Hepatocyte (in vitro differentiated cells): ENCODE measurements around the gene TRNT1. TPM values are rescaled to one million over a fixed set of nuclear protein-coding genes. Genes with fewer than 3 reads are reported as not detected.
A peak's percentile ranks its signal among the peaks of the same experiment; 100 is the strongest.

Experiments used
- DNase-seq: peaks from one replicate; pipeline ENCODE4 v3.0.0-alpha.2; 2016; ENCODE audit warnings: low spot score
- H2AFZ ChIP-seq: fragments of 200-600 bp; sonication (generic); 2 replicates; pipeline ENCODE4 v1.6.0; 2016; ENCODE audit warnings: antibody characterized with exemption, mild to moderate bottlenecking
- H3K27ac ChIP-seq: fragments of 200-600 bp; sonication (generic); 2 replicates; pipeline ENCODE4 v1.5.1; 2016; ENCODE audit warnings: mild to moderate bottlenecking
- H3K27me3 ChIP-seq: fragments of 200-600 bp; sonication (generic); 2 replicates; pipeline ENCODE4 v1.6.1; 2016
- H3K36me3 ChIP-seq: fragments of 200-600 bp; sonication (generic); replicated peaks from 2 replicates; pipeline ENCODE4 v1.5.1; 2016; ENCODE audit warnings: low read depth; ENCODE audit not compliant: insufficient read depth
- H3K4me1 ChIP-seq: fragments of 200-600 bp; sonication (generic); 2 replicates; pipeline ENCODE4 v1.5.1; 2016; ENCODE audit warnings: mild to moderate bottlenecking, moderate library complexity; ENCODE audit not compliant: insufficient read depth
- H3K4me2 ChIP-seq: fragments of 200-600 bp; sonication (generic); 2 replicates; pipeline ENCODE4 v1.6.0; 2016
- H3K4me3 ChIP-seq: fragments of 200-600 bp; sonication (generic); 2 replicates; pipeline ENCODE4 v1.5.1; 2016; ENCODE audit warnings: mild to moderate bottlenecking
- H3K79me2 ChIP-seq: fragments of 200-600 bp; sonication (generic); 2 replicates; pipeline ENCODE4 v1.6.0; 2017; ENCODE audit warnings: mild to moderate bottlenecking
- H3K9me2 ChIP-seq: fragments of 200-600 bp; sonication (generic); replicated peaks from 2 replicates; pipeline ENCODE4 v1.6.0; 2017; ENCODE audit warnings: mild to moderate bottlenecking; ENCODE audit not compliant: insufficient read depth
- H3K9me3 ChIP-seq: fragments of 200-600 bp; sonication (generic); 2 replicates; pipeline ENCODE4 v1.5.1; 2016; ENCODE audit warnings: low read depth, mild to moderate bottlenecking
- H4K20me1 ChIP-seq: fragments of 200-600 bp; sonication (generic); 2 replicates; pipeline ENCODE4 v1.6.0; 2016; ENCODE audit warnings: mild to moderate bottlenecking; ENCODE audit not compliant: insufficient read depth, poor library complexity, severe bottlenecking
- CTCF ChIP-seq: fragments of 200-600 bp; sonication (generic); IDR thresholded peaks from 2 replicates; pipeline ENCODE4 v1.5.1; 2016; ENCODE audit warnings: antibody characterized with exemption, mild to moderate bottlenecking; ENCODE audit not compliant: poor library complexity
- EZH2 ChIP-seq: fragments of 200-600 bp; sonication (generic); IDR thresholded peaks from 2 replicates; pipeline ENCODE4 v1.6.1; 2016; ENCODE audit warnings: antibody characterized with exemption, mild to moderate bottlenecking, borderline replicate concordance
- EZH2phosphoT487 ChIP-seq: fragments of 200-600 bp; sonication (generic); IDR thresholded peaks from one replicate; pipeline ENCODE4 v1.6.1; 2018; ENCODE audit warnings: antibody characterized with exemption, mild to moderate bottlenecking, low read depth, moderate library complexity; ENCODE audit not compliant: unreplicated experiment, severe bottlenecking
- WGBS: methylation state at CpG from one replicate; pipeline ENCODE4 v1.1.6; 2016; ENCODE audit warnings: low lambda C conversion rate; ENCODE audit errors: missing lambda C conversion rate; 5-methylcytosine and 5-hydroxymethylcytosine counted together
- polyA plus RNA-seq: library from polyadenylated mRNA; unstranded; fragments of >200 nt; fragmentation: Nextera tagmentation; extraction: Ambion mirVana; gene quantifications from 2 replicates; pipeline ENCODE4 v1.2.1, GENCODE V29; 2016
- total RNA-seq: library from RNA; depleted of rRNA; stranded (reverse); fragments of >200 nt; gene quantifications from 2 replicates; pipeline ENCODE4 v1.2.3, GENCODE V29; 2014

Gene TRNT1
- total and polyA plus RNA-seq, 2 experiments from 2014 or later: 26.0 to 27.5 TPM

DNA sequence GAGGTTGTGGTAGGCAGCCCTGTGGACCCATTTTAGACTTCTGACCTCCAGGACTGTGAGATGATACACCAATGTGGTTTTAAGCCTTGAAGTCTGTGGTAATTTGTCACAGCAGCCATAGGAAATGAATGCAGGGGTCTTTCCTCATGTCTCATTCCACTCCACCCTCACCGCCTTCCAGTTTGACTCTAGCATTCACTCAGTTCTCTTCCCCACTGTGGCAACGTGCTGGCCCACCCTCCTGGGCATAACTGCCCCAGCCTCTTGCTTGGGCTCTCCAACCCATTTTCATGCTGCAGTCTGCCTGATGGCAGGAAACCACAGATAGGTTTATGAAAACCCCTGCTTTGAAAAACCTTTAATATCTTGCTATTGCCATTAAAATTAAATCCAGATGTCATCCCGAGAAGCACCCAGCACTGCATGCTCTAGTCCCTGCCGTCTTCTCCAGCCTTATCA, 7.3 kb upstream of the TRNT1 start:
- Histone ChIP-seq H2AFZ (no peak overlapping the region), H4K20me1 (no peaks in the 10 kb centered on the region), H3K27ac (no peak overlapping the region), H3K79me2 (no peaks in the 10 kb centered on the region), H3K36me3 (no peaks in the 10 kb centered on the region), H3K4me3 (no peak overlapping the region), H3K9me2 (no peaks in the 10 kb centered on the region), H3K4me1 (no peaks in the 10 kb centered on the region), H3K27me3 (no peaks in the 10 kb centered on the region), H3K4me2 (no peak overlapping the region), H3K9me3 (no peaks in the 10 kb centered on the region)
- DNase-seq: no peak
- no peak for TF ChIP-seq EZH2phosphoT487
- no peak for TF ChIP-seq EZH2
- TF ChIP-seq CTCF: no peak
- 60% methylated on average over 4 of the region's 4 CpGs for WGBS

GRCh38 chr3:3125977-3126376, 763 bp upstream of the TRNT1 start:
- no peaks in the 10 kb centered on the region for H3K36me3 ChIP-seq
- peak overlapping the region; percentile 38 for H3K4me3 ChIP-seq
- peaks cover 29% of the 10 kb centered on the region for H3K79me2 ChIP-seq
- H3K4me2 ChIP-seq: peak overlapping the region; percentile 75
- H2AFZ ChIP-seq: peak overlapping the region; percentile 77
- H3K27ac ChIP-seq: peak overlapping the region; percentile 97
- no peaks in the 10 kb centered on the region for H4K20me1 ChIP-seq
- no peaks in the 10 kb centered on the region for H3K27me3 ChIP-seq
- TF ChIP-seq EZH2: no peak
- no peak for DNase-seq
- 92% methylated on average over 24 of the region's 24 CpGs for WGBS
- no peaks in the 10 kb centered on the region for H3K9me2 ChIP-seq
- no peaks in the 10 kb centered on the region for H3K9me3 ChIP-seq
- peaks cover 13% of the 10 kb centered on the region for H3K4me1 ChIP-seq

GRCh38 chr3:3127432-3128010, 781 bp downstream of the TRNT1 start:
- peak overlapping the region; percentile 86 for H2AFZ ChIP-seq

More at GRCh38 chr3:3127432-3128010, 781 bp downstream of the TRNT1 start:
- H3K4me3 ChIP-seq: peak overlapping the region; percentile 77
- 35% methylated on average over 20 of the region's 20 CpGs for WGBS
- peaks cover 13% of the 10 kb centered on the region for H3K4me1 ChIP-seq
- no peak for TF ChIP-seq EZH2phosphoT487
- TF ChIP-seq CTCF: no peak
- peak overlapping the region; percentile 97 for H3K27ac ChIP-seq
- H3K9me3 ChIP-seq: no peaks in the 10 kb centered on the region
- no peaks in the 10 kb centered on the region for H3K27me3 ChIP-seq
- H3K4me2 ChIP-seq: peak overlapping the region; percentile 98
- no peaks in the 10 kb centered on the region for H3K36me3 ChIP-seq
- peaks cover 29% of the 10 kb centered on the region for H3K79me2 ChIP-seq
- peak; percentile 12 for DNase-seq
- no peaks in the 10 kb centered on the region for H3K9me2 ChIP-seq
- H4K20me1 ChIP-seq: no peaks in the 10 kb centered on the region
